ENCODE measurements around the gene ROBO2.
"Not testable (repeated sequence)": the region's sequence is repeated elsewhere in the genome, so short reads cannot be mapped to it uniquely, and the experiment has no call there.

The ROBO2 gene

DNA sequence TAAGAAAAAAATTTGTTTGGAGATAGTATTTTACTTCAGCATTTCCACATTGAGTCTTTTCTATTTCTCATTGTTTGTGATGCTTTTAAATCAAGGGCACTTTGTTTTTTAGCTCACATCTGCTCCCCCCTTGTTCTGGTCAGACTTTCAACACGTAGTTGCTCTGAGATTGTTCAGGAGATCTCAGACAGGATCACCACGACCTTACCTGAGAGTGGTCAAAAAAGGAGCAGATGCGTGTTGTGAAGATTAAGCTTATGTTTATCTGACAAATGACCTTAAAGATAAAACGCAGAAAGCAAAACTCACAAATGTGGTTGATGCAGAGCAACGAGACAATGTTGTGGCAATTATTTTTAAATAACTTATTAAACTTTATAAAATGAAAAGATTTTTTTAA, 298.3 kb downstream of the ROBO2 start:
- no peak for DNase-seq (ENCODE audit: low read depth)

DNA sequence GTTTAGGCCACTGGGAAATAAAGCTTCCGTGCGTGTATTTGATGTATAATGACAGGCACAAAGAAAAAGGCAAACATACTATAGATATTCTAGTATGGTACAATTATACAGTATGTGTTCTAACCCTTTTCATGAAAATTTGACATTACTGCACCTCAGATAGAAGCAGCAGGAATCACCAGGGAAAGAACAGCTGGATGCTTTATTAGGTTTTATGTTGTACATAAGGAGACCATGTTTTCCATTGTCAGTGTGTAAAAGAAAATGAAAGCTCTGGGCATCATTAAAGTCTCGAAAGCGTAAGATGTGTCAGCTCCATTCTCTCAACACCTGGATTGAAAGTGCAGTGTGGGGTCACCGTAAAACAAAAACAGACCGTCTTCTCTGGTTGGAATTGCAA, 302.1 kb downstream of the ROBO2 start:
- no peak for DNase-seq (ENCODE audit: low read depth)

DNA sequence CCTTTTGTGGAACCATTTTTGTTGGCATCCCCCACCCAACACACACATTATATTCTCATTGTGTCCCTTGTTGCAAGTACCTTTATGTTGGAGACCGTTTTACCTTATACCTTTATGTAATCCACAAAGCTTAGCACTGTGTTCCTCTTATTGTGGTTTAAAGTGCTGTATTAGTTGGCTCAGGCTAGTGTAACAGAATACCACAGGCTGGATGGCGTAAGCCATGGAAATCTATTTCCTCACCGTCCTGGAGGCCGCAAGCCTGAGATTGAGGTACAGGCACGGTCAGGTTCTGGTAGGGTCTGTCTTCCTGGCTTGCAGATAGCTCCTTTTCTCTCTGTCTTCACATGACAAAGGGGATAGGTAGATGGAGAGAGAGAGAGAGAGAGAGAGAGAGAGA, 302.8 kb downstream of the ROBO2 start:
- no peak for DNase-seq (ENCODE audit: low read depth)

GRCh38 chr3:77345009-77345408, 305.1 kb downstream of the ROBO2 start:
- DNase-seq (ENCODE audit: low read depth), result no peak

DNA sequence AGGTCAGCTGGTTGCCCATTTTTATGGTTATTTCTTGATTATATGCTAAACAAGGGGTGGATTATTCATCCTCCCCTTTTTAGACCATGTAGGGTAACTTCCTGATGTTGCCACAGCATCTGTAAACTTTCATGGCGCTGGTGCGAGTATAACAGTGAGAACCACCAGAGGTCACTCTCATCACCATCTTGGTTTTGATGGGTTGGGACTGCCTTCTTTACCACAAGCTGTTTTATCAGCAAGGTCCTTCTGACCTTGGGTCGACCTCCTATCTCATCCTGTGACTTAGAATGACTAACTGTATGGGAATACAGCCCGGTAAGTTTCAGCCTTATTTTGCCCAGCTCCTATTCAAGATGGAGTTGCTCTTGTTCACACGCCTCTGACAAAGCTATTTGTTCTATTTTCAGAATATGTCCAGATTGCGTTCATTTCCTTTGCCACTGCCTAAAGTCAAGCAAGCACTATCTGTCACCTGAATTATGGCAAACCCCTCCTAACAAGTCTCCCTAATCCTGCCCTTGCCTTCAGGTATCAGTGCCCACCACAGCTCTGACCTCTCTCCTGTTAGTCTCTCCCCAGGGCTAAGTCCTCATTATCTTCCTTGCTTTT, 308.5 kb downstream of the ROBO2 start:
- no peak for DNase-seq (ENCODE audit: low read depth)

DNA sequence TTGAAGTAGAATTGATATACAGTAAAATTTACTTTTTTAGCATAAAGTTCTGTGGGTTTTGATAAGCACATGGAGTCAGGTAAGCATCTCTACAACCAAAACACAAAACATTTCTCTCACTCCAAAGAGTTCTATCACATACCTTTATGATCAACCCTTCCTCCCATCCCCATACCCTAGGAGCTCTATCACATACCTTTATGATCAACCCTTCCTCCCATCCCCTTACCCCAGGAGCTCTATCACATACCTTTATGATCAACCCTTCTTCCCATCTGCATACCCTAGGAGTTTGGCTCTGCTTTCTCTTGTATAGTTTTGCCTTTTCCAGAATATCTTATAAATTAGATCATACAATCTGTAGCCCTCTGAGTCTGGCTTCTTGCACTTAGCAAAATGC, 315.1 kb downstream of the ROBO2 start:
- no peak for DNase-seq (ENCODE audit: low read depth)

- no peak for DNase-seq (ENCODE audit: low read depth)
Observed at GRCh38 chr3:77362936-77363335, 323.0 kb downstream of the ROBO2 start.

- DNase-seq (ENCODE audit: low read depth), result no peak
Observed at GRCh38 chr3:77365152-77365551, 325.3 kb downstream of the ROBO2 start.

- no peak for DNase-seq (ENCODE audit: low read depth)
Observed at GRCh38 chr3:77370413-77370812, 330.5 kb downstream of the ROBO2 start.

GRCh38 chr3:77372018-77372417, 332.1 kb downstream of the ROBO2 start:
- DNase-seq (ENCODE audit: low read depth), result no peak

- DNase-seq (ENCODE audit: low read depth), result no peak
Observed at GRCh38 chr3:77372634-77373346, 332.9 kb downstream of the ROBO2 start.

DNA sequence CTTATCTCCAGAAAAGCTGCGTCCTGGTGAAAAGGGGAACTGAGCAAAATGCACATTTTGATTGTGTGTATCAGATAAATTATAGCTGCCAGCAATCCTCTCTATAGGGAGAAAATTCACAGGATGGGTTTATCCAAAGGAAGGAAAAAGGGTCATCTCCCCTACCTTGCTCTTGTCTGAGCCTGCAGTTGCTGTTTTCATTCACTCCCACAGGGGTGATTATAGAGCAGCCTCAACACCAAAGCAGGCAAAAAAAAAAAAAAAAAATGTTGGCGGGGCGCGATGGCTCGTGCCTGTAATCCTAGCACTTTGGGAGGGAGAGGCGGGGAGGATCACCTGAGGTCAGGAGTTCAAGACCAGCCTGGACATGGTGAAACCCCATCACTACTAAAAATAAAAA, 333.7 kb downstream of the ROBO2 start:
- DNase-seq (ENCODE audit: low read depth), result no peak

DNA sequence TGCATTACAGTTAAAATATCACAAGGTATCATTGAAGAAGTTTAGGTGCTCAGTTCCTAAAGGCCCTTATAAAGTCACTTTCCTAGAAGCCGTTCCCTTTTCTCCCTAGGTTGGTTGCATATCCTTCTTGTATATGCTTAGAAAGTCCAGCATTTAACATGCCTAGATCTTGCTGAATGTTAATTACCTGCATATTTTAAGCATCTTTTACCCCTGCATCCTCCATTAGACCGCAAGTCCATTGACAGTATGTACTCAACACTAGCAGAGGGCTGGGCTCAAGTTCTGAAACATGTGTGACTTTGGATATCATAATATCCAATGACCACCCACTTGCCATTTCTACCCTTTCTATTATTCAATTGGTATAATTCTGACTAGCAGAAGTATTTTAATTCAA, 336.6 kb downstream of the ROBO2 start:
- no peak for DNase-seq (ENCODE audit: low read depth)

DNA sequence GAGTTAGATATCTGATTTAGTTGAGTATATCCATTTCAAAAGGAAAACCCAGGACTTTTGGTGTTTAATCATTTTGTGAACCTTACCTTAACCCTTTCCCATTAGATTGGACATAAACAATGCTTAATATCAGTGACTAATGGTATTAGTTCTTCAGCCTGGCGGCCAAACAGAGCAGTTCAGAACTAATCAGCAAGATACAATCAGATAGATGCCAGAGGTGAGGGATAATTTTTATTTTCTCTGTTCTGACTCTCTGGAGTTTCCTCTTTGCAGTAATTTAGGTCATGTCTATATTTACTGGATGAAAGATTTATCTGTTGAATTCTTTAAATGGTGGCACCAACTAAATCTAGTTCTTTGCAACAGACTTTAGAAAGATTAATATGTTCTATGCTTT, 337.8 kb downstream of the ROBO2 start:
- no peak for DNase-seq (ENCODE audit: low read depth)

DNA sequence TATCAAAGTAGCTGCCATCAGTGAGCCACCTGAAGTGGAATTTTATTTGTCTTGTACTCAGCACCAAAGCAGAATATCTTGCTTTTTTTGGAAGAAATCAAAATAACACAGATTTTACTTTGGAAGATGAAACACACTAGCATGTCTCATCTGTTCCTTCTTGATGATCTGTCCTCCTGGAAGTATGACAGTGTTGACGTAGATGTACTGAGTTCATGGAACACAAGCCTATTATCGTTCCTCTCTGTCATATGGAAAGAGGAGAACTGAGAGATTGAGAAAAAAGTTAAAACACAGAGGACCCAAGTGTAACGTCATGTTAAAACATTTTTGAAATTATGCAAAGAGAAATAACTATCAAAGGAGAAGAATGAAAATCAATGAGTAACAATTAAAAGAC, 340.2 kb downstream of the ROBO2 start:
- no peak for DNase-seq (ENCODE audit: low read depth)

- DNase-seq (ENCODE audit: low read depth), result no peak
Observed at GRCh38 chr3:77381431-77381830, 341.5 kb downstream of the ROBO2 start.

DNA sequence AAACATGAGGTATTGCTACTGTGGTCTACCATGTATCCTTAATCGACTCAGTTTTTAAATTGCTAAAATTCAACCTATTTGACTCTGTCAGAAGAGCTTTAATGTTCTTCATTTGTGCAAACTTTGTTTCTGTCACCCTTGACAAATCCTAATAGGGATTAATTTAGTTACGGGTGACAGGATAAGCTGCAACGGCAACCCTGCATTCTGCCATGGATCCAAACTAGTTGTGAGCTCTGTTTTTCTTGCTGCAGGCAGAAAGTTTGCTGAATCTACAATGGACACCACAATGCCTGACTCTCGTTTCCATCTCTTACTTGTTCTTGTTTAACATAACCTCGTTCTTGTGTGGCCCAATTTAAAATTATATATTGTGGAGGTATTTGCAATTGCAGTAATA, 352.3 kb downstream of the ROBO2 start:
- DNase-seq (ENCODE audit: low read depth), result no peak

- no peak for DNase-seq (ENCODE audit: low read depth)
Observed at GRCh38 chr3:77394046-77394445, 354.1 kb downstream of the ROBO2 start.

GRCh38 chr3:77404871-77405270, 365.0 kb downstream of the ROBO2 start:
- no peak for DNase-seq (ENCODE audit: low read depth)

DNA sequence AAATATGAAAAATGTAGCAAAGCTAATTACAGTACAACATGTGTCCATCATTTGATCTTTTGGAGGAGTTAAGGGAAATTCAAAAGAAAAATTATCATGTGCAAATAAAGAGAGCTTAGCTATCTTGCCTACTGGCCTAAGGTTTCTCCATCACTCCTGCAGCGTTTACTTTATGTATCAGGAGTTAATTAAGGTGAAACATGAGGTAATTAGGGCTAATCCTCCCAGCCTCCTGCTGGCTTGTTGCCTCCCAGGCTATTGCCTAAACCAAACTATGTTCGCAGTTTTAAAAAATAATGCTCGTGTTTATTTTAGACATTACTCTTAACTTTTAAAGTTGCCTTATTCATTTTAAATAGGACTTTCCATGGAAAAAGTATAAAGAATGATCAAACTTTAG, 367.5 kb downstream of the ROBO2 start:
- DNase-seq (ENCODE audit: low read depth), result no peak

DNA sequence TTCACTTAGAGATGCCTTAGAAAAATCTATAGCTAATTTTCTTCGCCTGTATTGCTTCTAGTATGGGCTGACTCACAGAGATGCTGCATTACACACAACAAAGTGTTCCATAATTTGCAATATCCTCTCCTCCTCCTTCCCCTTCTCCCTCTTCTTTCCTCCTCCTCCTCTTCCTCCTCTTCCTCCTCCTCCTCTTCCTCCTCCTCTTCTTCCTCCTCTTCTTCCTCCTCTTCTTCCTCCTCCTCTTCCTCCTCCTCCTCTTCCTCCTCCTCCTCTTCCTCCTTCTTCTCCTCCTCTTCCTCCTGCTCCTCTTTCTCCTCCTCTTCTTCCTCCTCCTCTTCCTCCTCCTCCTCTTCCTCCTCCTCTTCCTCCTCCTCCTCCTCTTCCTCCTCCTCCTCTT, 370.4 kb downstream of the ROBO2 start:
- not testable (repeated sequence) for DNase-seq (ENCODE audit: low read depth)

DNA sequence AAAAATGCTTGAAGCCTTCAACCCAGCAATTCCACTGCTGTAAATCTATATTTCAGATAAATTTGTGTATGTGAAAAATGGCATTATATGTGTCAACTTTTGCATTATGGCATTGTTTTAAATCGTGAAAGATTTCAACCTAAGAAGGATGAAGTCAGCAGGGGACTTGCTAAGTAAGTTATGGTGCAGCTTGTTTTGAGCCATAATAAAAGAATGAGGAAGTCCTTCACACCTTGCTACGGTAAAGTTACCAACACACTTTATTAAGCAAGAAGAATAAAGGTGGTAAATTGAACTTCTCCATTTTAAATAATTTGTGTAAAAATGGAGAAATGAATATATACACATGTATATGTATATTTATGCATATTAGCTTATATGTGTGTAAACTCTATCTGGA, 371.4 kb downstream of the ROBO2 start:
- no peak for DNase-seq (ENCODE audit: low read depth)

DNA sequence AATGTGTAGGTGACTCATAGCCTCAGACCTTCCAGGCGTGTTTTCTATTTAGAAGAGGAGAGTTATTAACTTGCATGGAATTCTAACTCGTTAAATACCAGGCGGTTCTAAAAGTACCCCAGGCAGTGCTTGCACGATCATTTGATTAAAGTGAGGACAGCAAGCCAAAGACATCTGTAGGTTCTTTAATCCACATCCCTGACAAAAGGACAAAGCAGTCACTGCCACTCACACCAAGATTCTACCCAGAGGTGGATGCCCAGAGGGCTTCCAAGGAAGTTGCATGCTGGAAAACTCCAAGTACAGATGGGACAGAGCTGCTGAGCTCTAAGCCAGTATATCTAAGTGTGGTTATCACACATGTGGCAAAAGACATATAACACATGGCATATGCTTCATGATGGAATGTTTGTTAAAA, 372.1 kb downstream of the ROBO2 start:
- no peak for DNase-seq (ENCODE audit: low read depth)

DNA sequence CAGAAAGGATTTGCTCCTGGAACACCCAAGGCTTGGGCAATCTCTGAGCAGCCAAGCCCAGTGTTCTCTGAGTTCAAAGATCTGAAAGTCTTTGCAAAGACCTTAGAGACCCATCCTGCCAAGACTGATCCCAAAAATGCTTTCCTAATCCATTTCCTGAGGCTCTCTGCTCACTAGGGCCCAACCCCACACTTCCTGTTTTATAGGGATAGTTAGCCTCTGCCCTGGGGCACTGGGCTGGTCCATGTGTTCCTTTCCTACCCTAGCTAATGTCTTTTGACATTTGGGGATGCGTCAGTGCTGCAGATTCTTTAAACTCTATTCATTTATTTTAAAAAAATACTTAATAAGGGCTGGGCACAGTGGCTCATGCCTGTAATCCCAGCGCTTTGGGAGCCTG, 372.7 kb downstream of the ROBO2 start:
- no peak for DNase-seq (ENCODE audit: low read depth)

All from stimulated activated CD4-positive, alpha-beta T cell treated with anti-CD3 and anti-CD28 coated beads, Interleukin-2, amount 100 ng/mL, for 4 hours (primary cell).